Measurements from ENCODE around the gene PITPNM3. TPM values are rescaled to one million over a fixed set of nuclear protein-coding genes. Genes with fewer than 3 reads are reported as not detected.

Gene PITPNM3
- total RNA-seq, 2 donors from 2014 or later = 1.3 to 3.4 TPM

GRCh38 chr17:6464446-6465041 is 91.8 kb downstream of the PITPNM3 start:
- ATAC-seq (no peak), DNase-seq (no peak)
- H3K4me1 ChIP-seq = no peaks in the 10 kb centered on the region
- intact Hi-C loops (cut with DNase I) = no loop called here
- H3K27me3 ChIP-seq = no peaks in the 10 kb centered on the region
- TF ChIP-seq CTCF (IDR thresholded peaks at IDR 0.05) (no peak), POLR2A (IDR thresholded peaks at IDR 0.05) (no peak)
- H3K4me3 ChIP-seq = no peak overlapping the region
- H3K27ac ChIP-seq = no peak overlapping the region
- 89 to 90% methylated on average over 11 to 14 of the region's 14 CpGs for WGBS, 2 donors
- H3K9me3 ChIP-seq = no peaks in the 10 kb centered on the region
- no peaks in the 10 kb centered on the region for H3K36me3 ChIP-seq (replicated peaks in 1 of 2; ENCODE audit: insufficient read depth in 1 of 2, low read depth in 2 of 2)

- H3K4me1 ChIP-seq = no peaks in the 10 kb centered on the region
- ATAC-seq (no peak), DNase-seq (no peak)
- intact Hi-C loops (cut with DNase I) = no loop called here
- H3K27me3 ChIP-seq = no peaks in the 10 kb centered on the region
- no peak for TF ChIP-seq POLR2A (IDR thresholded peaks at IDR 0.05)
- TF ChIP-seq CTCF (IDR thresholded peaks at IDR 0.05) = no peak
- WGBS, 2 donors = 86 to 90% methylated on average over 15 to 23 of the region's 24 CpGs
- no peak overlapping the region for H3K27ac ChIP-seq
- no peak overlapping the region for H3K4me3 ChIP-seq
- no peaks in the 10 kb centered on the region for H3K9me3 ChIP-seq
- H3K36me3 ChIP-seq (replicated peaks in 1 of 2; ENCODE audit: insufficient read depth in 1 of 2, low read depth in 2 of 2) = no peaks in the 10 kb centered on the region
Measured at GRCh38 chr17:6463616-6464445, 92.5 kb downstream of the PITPNM3 start.

- ATAC-seq = no peak
- no peak for TF ChIP-seq CTCF (IDR thresholded peaks at IDR 0.05)
- no peaks in the 10 kb centered on the region for H3K9me3 ChIP-seq
- no peaks in the 10 kb centered on the region for H3K27me3 ChIP-seq
- H3K27ac ChIP-seq = no peak overlapping the region
- H3K4me1 ChIP-seq = no peaks in the 10 kb centered on the region
- DNase-seq = no peak
- intact Hi-C loops (cut with DNase I) = no loop called here
- no peaks in the 10 kb centered on the region for H3K36me3 ChIP-seq (replicated peaks in 1 of 2; ENCODE audit: insufficient read depth in 1 of 2, low read depth in 2 of 2)
- no peak overlapping the region for H3K4me3 ChIP-seq
- 80 to 82% methylated on average over 1 to 2 of the region's 2 CpGs for WGBS, 2 donors
Measured at GRCh38 chr17:6462692-6463091, 93.7 kb downstream of the PITPNM3 start.

GRCh38 chr17:6461792-6462524 is 94.4 kb downstream of the PITPNM3 start:
- Histone ChIP-seq H3K27ac (no peak overlapping the region), H3K36me3 (replicated peaks in 1 of 2; ENCODE audit: insufficient read depth in 1 of 2, low read depth in 2 of 2) (no peaks in the 10 kb centered on the region), H3K9me3 (no peaks in the 10 kb centered on the region), H3K27me3 (no peaks in the 10 kb centered on the region), H3K4me3 (no peak overlapping the region), H3K4me1 (no peaks in the 10 kb centered on the region)
- TF ChIP-seq CTCF (IDR thresholded peaks at IDR 0.05) (no peak), POLR2A (IDR thresholded peaks at IDR 0.05) (no peak)
- ATAC-seq = no peak
- no peak for DNase-seq
- 74 to 80% methylated on average over 10 of the region's 10 CpGs for WGBS, 2 donors
- intact Hi-C loops (cut with DNase I) = no loop called here
